Measurements from ENCODE around the gene TRIM2. TPM values are rescaled to one million over a fixed set of nuclear protein-coding genes. Genes with fewer than 3 reads are reported as not detected.

TRIM2 gene
- total RNA-seq, 1 donor from 2014 or later = 14.7 TPM

- intact Hi-C loops (cut with DNase I) = no loop called here
- no peak for DNase-seq (ENCODE audit: missing footprints)
- ATAC-seq = no peak
Observed at GRCh38 chr4:153384160-153384559, 179.9 kb downstream of the TRIM2 start.

- DNase-seq (ENCODE audit: missing footprints) (no peak), ATAC-seq (no peak)
- intact Hi-C loops (cut with DNase I) = no loop called here
Observed at GRCh38 chr4:153385784-153386183, 181.5 kb downstream of the TRIM2 start.

- ATAC-seq = no peak
- intact Hi-C loops (cut with DNase I) = no loop called here
Observed at GRCh38 chr4:153387981-153388380, 183.7 kb downstream of the TRIM2 start.

More at GRCh38 chr4:153387981-153388380, 183.7 kb downstream of the TRIM2 start:
- DNase-seq (ENCODE audit: missing footprints) = no peak

Other genes starting within 250 kb of the TRIM2 start
- gene MND1, start 140.2 kb downstream of the TRIM2 start, total RNA-seq = 0.62 TPM

All from Right ventricle myocardium inferior (tissue), 1 donor.